Measurements from ENCODE around the gene CECR2.
"Not testable (repeated sequence)": the region's sequence is repeated elsewhere in the genome, so short reads cannot be mapped to it uniquely, and the experiment has no call there.

The CECR2 gene

DNA sequence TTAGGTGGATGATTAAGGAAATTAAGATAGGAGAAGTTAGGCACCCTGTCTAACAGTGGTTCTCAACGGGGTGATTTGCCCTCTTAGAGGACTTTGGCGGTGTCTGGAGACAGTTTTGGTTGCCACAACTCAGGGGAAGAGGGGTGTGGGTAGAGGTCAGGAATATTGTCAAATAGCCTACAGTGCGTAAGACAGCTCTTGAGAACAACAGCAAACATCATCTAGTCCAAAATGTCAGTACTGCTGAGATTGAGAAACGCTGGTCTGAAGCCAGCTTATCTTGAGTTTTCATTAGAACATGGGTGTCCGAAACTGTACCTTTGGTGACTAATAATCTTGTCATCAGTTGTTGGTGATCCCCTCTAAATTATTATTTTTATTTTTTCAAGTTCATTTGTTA is 38.4 kb downstream of the CECR2 start:
- no peak for DNase-seq

DNA sequence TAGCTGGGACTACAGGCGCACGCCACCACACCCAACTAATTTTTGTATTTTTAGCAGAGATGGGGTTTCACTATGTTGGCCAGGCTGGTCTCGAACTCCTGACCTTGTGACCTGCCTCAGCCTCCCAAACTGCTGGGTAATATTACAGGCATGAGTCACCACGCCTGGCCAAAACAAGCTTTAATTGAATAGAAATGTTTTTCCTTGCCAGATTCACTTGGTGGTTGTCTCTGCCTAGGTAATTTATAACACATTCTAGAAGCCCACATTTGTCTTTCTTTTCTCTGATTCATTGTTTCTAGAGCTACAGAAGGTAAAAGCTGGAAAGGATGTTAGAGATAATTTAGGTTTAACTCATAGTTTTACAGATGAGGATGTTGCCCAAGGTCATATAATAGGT is 41.3 kb downstream of the CECR2 start:
- DNase-seq = no peak

DNA sequence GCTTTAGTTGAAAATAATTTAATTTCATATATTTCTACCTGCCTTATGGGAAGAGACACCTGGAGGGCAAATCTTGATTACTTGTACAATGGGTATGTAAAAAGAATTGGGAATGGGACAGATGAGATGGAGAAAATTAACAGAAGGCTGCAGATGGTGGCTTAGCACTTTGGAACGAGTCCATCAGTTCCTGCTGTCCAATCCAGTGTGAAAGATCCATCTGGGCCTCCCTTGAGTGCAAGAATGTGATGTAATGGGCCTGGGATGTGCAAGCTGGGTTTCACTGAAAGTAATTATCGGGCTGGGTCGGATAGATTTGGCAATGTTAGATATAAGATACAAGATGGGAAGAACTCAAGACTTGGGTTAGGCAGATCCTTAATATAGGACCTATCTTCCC is 42.0 kb downstream of the CECR2 start:
- no peak for DNase-seq

DNA sequence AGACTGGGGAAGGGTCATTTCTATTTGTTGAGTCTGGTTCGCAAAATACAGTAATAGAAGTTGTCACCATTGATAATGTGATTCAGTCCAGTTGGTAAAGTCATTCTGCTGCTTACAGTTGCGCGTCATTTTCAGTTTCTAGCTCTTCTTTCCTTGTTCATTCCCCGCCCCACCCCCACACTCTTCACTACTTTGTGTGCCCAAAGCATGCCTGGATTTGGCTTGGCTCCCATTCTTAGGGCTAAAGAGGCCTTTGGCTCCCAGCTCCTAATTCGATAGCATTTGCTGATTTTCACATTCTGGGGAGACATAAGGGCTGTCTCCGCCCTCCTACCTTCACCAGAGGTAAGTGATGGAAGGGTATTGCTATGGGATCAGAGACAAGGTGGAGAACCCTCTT is 43.0 kb downstream of the CECR2 start:
- no peak for DNase-seq

GRCh38 chr22:17418890-17419324 is 49.6 kb downstream of the CECR2 start:
- DNase-seq = no peak

DNA sequence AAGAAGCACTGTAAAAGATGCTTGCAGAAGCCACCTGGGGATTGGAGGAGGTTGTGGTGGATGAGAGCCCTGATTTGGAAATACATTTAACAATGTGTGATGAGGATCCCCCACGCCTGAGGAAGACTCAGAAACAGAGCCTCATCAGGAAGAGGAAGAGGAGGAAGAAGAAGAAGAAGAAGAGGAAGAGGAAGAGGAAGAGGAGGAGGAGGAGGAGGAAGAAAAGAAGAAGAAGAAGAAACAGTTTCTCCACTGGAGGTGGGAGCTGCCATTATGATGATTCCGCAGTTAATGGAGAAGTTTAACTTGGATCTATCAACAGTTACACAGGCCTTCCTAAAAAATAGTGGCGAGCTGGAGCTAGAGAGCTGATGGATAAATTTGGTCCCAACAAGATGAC is 50.1 kb downstream of the CECR2 start:
- DNase-seq = no peak

GRCh38 chr22:17422736-17423343 is 53.6 kb downstream of the CECR2 start:
- no peak for DNase-seq

DNA sequence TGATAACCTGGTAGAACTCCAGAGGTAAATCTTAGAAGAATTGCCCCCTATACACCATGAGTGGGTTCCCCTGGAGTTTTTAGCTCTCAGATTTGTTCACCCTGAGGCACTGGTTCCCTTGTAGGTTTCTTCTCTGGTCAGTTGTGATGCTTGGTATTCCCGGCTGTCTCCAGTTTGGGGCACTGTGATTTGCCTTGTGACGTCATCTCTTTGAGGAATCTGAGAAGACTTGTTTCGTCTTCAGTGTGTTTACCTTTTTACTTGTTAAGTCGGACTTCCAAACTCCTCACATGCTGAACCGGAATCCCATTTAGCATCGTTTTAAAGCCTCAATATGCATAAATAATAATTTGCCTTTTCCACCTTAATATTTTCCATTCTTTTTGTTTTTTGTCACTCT is 54.4 kb downstream of the CECR2 start:
- no peak for DNase-seq

DNA sequence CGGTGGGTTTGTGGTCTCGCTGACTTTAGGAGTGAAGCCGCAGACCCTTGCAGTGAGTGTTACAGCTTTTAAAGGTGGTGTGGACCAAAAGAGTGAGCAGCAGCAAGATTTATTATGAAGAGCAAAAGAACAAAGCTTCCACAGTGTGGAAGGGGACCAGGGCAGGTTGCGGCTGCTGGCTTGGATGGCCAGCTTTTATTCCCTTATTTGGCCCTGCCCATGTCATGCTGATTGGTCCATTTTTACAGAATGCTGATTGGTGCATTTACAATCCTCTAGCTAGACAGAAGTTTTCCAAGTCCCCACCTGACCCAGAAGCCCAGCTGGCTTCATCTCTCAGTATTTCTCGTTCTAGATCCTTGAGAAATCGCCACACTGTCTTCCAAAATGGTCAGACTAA is 58.3 kb downstream of the CECR2 start:
- not testable (repeated sequence) for DNase-seq

DNA sequence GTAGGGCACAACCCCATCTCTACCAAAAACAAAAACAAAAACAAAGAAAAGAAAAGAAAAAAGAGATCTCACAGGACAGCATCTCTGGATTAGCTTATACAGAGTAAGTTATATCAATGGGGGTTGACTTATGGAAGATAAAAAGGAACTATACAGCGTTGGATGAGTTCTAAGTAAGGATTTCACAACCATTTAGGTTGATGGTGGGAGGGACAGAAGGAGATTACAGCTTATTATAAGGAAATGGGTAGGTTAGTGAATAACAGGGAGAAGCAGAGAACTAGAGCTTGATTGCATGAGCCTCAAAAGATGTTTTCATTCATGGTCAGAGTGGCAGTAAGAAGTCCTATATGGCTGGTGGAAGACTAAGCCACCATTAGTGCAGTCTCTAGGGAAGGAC is 60.3 kb downstream of the CECR2 start:
- peak; percentile 15 for DNase-seq

DNA sequence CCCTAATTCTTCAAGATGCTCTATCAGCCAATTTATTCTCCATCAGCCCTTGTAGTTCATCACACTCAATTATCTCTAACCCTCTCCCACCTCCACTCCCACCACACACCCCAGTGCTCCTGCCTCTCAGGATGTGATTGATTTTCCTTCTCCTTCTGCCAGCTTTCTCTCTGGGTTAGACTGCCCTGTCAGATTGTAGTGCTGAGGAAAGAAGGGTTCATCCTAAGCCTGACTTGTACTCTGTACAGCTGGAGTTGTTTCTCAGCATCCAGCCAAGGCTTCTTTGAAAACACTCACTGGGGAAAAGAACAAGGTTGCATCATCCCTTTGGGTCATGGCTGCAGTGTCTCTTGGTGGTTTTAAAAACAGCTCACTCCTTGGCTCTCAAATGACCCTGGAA is 61.2 kb downstream of the CECR2 start:
- DNase-seq = no peak

DNA sequence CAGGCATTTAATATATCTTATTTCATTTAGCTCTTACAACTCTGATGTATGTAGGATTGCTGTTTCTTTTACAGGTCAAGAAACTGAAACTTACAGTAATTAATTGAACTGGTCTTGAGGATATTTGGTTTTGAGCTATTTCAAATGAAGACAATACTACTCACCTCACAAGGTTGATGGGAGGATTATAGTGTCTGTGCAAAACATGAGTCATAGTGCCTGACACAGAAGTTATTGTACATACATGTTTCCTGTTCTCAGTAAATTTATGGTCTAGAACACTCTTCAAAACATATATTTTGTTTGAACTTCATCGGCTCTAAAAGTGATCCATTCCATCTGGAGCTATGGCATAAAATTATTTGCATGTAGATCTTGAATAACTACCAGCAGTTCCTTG is 61.9 kb downstream of the CECR2 start:
- no peak for DNase-seq

DNA sequence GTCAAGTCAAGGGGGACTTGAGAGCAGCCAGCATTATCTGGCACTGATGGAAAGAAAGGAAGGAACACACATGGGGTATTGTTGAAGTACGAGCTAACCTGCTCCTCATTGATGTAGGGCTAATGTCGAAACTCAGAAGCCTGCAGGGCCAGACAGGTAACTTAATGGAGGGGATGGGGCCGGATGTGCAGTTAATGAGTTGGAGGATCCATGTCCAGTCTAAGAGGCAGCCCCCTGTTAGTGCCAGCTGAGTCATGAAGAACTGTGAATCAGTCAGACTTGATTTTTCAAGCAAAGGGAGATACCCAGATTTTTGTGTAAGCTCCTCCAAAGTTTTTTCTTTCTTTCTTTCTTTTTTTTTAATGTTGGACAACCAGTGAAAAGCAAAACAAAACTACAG is 65.6 kb downstream of the CECR2 start:
- DNase-seq = no peak

DNA sequence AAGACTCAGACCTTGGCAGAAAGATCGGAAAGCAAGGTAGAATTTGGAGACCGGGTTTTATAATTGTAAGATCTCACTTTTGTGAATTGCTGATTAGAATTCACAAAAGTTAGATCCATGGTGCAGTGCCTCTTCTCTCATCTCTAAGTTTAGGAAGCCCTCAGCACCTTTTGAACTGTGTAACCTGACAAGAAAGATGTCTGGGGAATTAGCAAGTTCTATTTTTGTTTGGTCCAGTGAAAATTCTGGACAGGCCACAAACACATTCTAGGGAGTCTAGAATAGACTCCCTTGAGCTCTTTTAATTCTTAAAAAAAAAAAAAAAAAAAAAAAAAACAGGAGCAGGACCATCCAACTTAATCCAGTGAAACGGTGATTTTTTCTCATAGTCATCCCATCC is 66.1 kb downstream of the CECR2 start:
- no peak for DNase-seq

- no peak for DNase-seq
Measured at GRCh38 chr22:17436382-17436980, 67.2 kb downstream of the CECR2 start.

- no peak for DNase-seq
Measured at GRCh38 chr22:17436981-17437412, 67.7 kb downstream of the CECR2 start.

GRCh38 chr22:17438026-17438425 is 68.8 kb downstream of the CECR2 start:
- DNase-seq = no peak

GRCh38 chr22:17441326-17441725 is 72.1 kb downstream of the CECR2 start:
- DNase-seq = no peak

DNA sequence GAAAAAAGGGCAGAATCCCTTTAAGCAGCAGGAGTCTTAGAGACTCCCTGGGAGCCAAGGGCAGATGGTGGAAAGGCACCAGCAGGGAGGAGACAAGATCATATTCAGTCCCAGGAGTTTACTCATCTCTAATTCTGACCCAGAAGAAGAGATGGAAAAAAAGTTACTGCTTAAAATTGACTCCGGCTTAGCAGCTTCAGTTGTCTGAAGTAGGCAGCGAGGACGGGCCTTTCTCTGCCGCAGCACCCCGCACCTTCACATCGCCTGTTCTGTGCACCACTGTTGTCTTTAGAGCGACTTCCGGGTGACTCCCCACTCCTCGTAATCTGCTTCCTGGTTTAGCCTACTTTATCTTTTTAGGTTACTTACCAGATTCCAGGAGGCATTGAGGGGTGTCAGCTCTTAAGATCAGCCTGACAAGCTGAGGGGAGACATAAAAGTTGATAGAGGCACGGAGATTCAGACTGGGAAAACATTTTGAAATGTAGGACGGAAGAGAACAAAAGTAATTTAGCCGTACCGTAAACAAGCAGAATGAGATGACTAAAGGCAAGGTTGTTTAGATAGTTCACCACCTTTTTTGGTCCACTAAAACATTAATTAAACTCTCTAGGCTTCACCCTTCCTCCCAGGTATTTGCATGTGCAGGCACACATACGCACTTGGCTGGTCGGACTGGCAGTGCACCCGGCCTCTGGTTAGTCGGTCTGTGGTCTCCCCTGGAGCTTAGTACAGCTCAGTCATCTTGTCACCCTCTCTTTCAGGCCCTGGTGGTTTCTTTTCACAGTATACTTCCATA is 74.3 kb downstream of the CECR2 start:
- DNase-seq = no peak

DNA sequence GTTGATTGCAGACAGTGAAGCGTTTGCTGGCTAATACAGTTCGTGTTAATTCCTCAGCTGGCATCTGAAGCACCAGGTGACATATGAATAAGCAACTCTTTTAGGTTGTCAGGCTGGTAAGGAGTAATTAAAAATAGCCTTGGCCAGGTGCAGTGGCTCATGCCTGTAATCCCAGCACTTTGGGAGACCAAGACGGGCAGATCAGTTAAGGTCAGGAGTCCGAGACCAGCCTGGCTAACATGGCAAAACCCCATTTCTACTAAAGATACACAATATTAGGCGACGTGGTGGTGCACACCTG is 74.9 kb downstream of the CECR2 start:
- DNase-seq = no peak

GRCh38 chr22:17446698-17447097 is 77.4 kb downstream of the CECR2 start:
- no peak for DNase-seq

GRCh38 chr22:17451316-17451715 is 82.1 kb downstream of the CECR2 start:
- DNase-seq = no peak

GRCh38 chr22:17460895-17461294 is 91.6 kb downstream of the CECR2 start:
- no peak for DNase-seq

DNA sequence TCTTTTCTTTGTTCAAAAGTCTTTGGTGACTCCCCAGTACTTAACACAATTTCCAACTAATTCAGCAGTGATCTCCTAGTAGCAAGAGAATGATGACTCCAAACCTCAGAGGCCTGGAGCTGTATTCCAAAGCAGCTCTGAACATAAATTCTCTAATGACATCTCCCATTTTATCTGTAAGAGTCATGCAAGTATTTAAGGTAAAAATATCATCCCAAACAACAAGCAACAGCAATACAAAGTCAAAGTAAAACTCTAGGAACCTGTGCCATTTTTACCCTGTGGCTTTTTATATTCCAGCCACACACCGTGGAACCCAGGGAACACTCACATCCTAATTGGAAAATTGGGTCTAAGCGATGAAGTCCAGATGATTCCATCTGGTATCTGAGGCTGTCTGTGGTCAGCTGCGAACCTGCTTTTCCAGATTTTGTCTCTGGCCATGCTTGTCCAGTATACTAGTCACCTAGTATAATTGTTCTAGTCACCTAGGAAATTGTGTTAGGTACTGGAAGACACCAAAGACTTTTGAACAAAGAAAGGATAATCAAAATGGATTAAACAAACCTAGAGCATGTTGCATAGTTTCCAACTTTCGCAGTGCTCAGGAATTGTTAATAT is 101.7 kb downstream of the CECR2 start:
- no peak for DNase-seq

Measured in SIG-M5 (cell line).